Measurements from ENCODE around the gene PEAK1.

DNA sequence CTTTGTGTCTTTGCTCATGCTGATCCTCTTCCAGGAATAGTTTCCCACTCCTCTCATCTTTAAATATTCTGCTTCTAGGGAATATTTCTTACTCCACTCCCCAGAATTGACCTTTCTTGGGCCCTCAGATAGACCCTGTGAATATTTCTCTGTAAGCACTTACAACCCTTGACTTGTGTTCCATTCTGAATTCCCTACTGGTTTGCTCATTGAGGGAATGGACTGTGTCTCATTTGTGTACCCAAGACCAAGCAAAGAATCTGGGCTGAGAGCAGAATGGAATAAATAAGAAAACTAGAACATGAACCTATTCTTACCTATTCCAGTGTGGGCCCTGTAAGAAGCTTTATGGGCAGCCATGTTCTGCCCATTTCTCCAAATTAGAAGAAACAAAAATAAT lies 276.3 kb downstream of the PEAK1 start:
- TF ChIP-seq, protein P1, sequence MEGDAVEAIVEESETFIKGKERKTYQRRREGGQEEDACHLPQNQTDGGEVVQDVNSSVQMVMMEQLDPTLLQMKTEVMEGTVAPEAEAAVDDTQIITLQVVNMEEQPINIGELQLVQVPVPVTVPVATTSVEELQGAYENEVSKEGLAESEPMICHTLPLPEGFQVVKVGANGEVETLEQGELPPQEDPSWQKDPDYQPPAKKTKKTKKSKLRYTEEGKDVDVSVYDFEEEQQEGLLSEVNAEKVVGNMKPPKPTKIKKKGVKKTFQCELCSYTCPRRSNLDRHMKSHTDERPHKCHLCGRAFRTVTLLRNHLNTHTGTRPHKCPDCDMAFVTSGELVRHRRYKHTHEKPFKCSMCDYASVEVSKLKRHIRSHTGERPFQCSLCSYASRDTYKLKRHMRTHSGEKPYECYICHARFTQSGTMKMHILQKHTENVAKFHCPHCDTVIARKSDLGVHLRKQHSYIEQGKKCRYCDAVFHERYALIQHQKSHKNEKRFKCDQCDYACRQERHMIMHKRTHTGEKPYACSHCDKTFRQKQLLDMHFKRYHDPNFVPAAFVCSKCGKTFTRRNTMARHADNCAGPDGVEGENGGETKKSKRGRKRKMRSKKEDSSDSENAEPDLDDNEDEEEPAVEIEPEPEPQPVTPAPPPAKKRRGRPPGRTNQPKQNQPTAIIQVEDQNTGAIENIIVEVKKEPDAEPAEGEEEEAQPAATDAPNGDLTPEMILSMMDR (conservative IDR thresholded peaks at IDR 0.05): no peak
- TF ChIP-seq ZFX (IDR thresholded peaks at IDR 0.05): no peak
